ENCODE measurements around the gene DPAGT1.

The DPAGT1 gene

DNA sequence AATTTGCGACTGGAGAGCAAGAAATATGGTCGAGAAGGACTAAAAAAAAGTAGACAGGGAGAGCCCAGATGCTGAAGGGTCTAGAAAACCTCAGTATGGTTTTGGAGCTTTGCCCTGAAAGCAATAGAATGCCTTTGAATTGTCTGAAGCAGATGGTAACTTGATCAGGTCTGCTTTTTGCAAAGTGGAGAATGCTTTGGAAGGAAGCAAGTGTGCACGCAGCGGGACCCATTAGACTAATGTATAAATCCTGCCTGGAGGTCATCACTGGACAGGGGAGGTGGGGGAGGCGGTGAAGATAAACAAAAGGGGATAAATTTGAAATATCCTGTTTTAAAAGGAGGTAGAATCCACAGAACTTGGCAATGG lies 19.0 kb upstream of the DPAGT1 start:
- peak; percentile 25; the same call in 1 of the 2 replicates for TF ChIP-seq SIN3A (IDR thresholded peaks at IDR 0.05; ENCODE audit: borderline replicate concordance, insufficient read depth, low read length)
- no peak for TF ChIP-seq FOXP2 (optimal IDR thresholded peaks at IDR 0.05; ENCODE audit: borderline replicate concordance, extremely low read depth, extremely low read length, insufficient read depth)

- TF ChIP-seq FOXP2 (optimal IDR thresholded peaks at IDR 0.05; ENCODE audit: borderline replicate concordance, extremely low read depth, extremely low read length, insufficient read depth) (no peak), SIN3A (IDR thresholded peaks at IDR 0.05; ENCODE audit: borderline replicate concordance, insufficient read depth, low read length) (no peak), POLR2AphosphoS5 (IDR thresholded peaks at IDR 0.05; ENCODE audit: low read depth, low read length) (no peak), TAF1 (IDR thresholded peaks at IDR 0.05; ENCODE audit: borderline replicate concordance, insufficient read depth, low read length) (no peak), REST (IDR thresholded peaks at IDR 0.05; ENCODE audit: insufficient read depth in 1 of 2, low read depth in 2 of 2, low read length in 2 of 2) (no peak)
Measured at GRCh38 chr11:119118946-119119345, 17.3 kb upstream of the DPAGT1 start.

DNA sequence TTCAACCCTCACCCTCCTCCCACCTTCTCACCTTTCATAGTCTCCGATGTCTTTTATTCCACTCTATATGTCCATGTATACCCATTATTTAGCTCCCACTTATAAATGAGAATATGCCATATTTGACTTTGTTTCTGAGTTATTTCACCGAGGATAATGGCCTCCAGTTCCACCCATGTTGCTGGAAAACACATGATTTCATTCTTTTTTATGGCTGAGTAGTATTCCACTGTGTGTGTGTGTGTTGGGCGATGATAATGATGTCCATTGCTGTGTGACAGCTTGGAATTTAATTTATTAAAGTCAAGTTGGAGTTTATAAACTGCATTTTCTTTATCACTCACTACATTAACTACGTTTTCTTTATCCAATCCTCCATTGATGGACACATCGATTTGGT lies 16.6 kb upstream of the DPAGT1 start:
- no peak for TF ChIP-seq SIN3A (IDR thresholded peaks at IDR 0.05; ENCODE audit: borderline replicate concordance, insufficient read depth, low read length)
- no peak for TF ChIP-seq FOXP2 (optimal IDR thresholded peaks at IDR 0.05; ENCODE audit: borderline replicate concordance, extremely low read depth, extremely low read length, insufficient read depth)
- TF ChIP-seq TAF1 (IDR thresholded peaks at IDR 0.05; ENCODE audit: borderline replicate concordance, insufficient read depth, low read length): no peak
- no peak for TF ChIP-seq REST (IDR thresholded peaks at IDR 0.05; ENCODE audit: insufficient read depth in 1 of 2, low read depth in 2 of 2, low read length in 2 of 2)
- TF ChIP-seq POLR2AphosphoS5 (IDR thresholded peaks at IDR 0.05; ENCODE audit: low read depth, low read length): no peak

DNA sequence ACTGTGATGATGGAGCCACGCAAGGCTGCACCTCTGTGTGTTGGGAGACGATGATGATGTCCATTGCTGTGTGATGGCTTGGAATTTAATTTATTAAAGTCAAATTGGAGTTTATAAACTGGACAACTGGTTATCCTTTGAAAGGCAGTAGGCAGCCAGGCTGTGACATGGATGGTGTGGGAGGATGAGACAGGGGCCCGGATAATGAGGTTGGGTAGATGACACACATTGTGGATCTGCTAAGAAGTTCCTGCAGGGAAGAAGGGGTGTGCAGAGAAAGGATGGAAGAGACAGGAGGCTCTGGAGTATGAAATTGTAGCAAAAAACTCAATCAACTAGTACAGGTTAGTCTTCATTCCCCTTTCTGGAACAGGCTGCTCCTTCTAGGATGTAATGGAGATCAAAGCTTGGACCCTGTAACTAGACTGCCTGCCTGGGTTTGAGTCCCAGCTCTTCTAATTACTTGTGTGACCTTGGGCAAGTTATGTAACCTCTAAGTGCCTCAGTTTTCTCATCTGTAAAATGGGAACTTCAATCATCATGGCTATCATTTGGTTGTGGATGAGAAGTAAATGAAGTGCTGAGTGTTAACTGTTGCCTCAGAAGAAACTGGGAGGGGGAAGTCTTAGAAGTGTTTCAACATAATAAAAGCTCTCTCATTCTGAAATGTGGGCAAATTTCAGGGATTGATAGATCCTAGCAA lies 15.5 kb upstream of the DPAGT1 start:
- TF ChIP-seq POLR2AphosphoS5 (IDR thresholded peaks at IDR 0.05; ENCODE audit: low read depth, low read length) (no peak), SIN3A (IDR thresholded peaks at IDR 0.05; ENCODE audit: borderline replicate concordance, insufficient read depth, low read length) (no peak), FOXP2 (optimal IDR thresholded peaks at IDR 0.05; ENCODE audit: borderline replicate concordance, extremely low read depth, extremely low read length, insufficient read depth) (no peak), TAF1 (IDR thresholded peaks at IDR 0.05; ENCODE audit: borderline replicate concordance, insufficient read depth, low read length) (no peak), REST (IDR thresholded peaks at IDR 0.05; ENCODE audit: insufficient read depth in 1 of 2, low read depth in 2 of 2, low read length in 2 of 2) (no peak)

DNA sequence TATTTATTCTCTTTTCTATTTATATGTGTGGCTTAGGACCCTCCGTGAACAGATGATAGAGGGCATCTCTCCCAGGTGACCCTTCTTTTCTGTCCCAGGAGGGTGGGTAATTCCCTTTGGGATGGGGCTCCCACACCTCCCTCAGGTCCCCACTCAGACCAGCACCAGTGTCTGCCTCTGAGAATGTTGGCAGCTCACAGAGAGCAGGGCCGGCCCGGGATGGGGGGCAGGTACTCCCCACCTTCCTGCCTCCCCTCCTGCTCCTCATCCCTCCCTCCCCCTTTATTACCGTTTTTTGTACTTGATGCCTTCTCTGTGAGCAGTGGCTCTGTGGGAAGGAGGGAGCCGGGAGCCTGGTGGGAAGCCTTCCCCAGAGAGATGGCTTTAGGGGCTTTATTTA lies 14.9 kb upstream of the DPAGT1 start:
- TF ChIP-seq REST (IDR thresholded peaks at IDR 0.05; ENCODE audit: insufficient read depth in 1 of 2, low read depth in 2 of 2, low read length in 2 of 2) (no peak), SIN3A (IDR thresholded peaks at IDR 0.05; ENCODE audit: borderline replicate concordance, insufficient read depth, low read length) (no peak), TAF1 (IDR thresholded peaks at IDR 0.05; ENCODE audit: borderline replicate concordance, insufficient read depth, low read length) (no peak), POLR2AphosphoS5 (IDR thresholded peaks at IDR 0.05; ENCODE audit: low read depth, low read length) (no peak), FOXP2 (optimal IDR thresholded peaks at IDR 0.05; ENCODE audit: borderline replicate concordance, extremely low read depth, extremely low read length, insufficient read depth) (no peak)
